Measurements from ENCODE around the gene SCGB1A1. TPM values are rescaled to one million over a fixed set of nuclear protein-coding genes. Genes with fewer than 3 reads are reported as not detected.

Gene SCGB1A1
- total RNA-seq, 1 donor from 2014 or later, result 0.72 TPM

GRCh38 chr11:62404435-62404834, 14.4 kb upstream of the SCGB1A1 start:
- Mint-ChIP-seq H3K27ac (ENCODE audit: unreplicated experiment) (no peak overlapping the region), H3K9me3 (ENCODE audit: unreplicated experiment) (no peaks in the 10 kb centered on the region), H3K4me1 (ENCODE audit: unreplicated experiment) (no peaks in the 10 kb centered on the region), H3K4me3 (ENCODE audit: unreplicated experiment) (no peak overlapping the region), H3K36me3 (ENCODE audit: low read depth, unreplicated experiment) (peaks cover 4% of the 10 kb centered on the region), H3K27me3 (ENCODE audit: unreplicated experiment) (peaks cover 3% of the 10 kb centered on the region)
- no peak for DNase-seq (ENCODE audit: low spot score)
- TF ChIP-seq, protein P1, sequence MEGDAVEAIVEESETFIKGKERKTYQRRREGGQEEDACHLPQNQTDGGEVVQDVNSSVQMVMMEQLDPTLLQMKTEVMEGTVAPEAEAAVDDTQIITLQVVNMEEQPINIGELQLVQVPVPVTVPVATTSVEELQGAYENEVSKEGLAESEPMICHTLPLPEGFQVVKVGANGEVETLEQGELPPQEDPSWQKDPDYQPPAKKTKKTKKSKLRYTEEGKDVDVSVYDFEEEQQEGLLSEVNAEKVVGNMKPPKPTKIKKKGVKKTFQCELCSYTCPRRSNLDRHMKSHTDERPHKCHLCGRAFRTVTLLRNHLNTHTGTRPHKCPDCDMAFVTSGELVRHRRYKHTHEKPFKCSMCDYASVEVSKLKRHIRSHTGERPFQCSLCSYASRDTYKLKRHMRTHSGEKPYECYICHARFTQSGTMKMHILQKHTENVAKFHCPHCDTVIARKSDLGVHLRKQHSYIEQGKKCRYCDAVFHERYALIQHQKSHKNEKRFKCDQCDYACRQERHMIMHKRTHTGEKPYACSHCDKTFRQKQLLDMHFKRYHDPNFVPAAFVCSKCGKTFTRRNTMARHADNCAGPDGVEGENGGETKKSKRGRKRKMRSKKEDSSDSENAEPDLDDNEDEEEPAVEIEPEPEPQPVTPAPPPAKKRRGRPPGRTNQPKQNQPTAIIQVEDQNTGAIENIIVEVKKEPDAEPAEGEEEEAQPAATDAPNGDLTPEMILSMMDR (IDR thresholded peaks at IDR 0.05; ENCODE audit: unreplicated experiment), result no peak

- Mint-ChIP-seq H3K27me3 (ENCODE audit: unreplicated experiment) (peaks cover 3% of the 10 kb centered on the region), H3K36me3 (ENCODE audit: low read depth, unreplicated experiment) (peaks cover 4% of the 10 kb centered on the region), H3K9me3 (ENCODE audit: unreplicated experiment) (no peaks in the 10 kb centered on the region), H3K27ac (ENCODE audit: unreplicated experiment) (no peak overlapping the region), H3K4me1 (ENCODE audit: unreplicated experiment) (no peaks in the 10 kb centered on the region), H3K4me3 (ENCODE audit: unreplicated experiment) (no peak overlapping the region)
- TF ChIP-seq, protein P1 (IDR thresholded peaks at IDR 0.05; ENCODE audit: unreplicated experiment), result no peak
- DNase-seq (ENCODE audit: low spot score), result no peak
These were observed 13.9 kb upstream of the SCGB1A1 start for GRCh38 chr11:62404901-62405300.

GRCh38 chr11:62406034-62406433, 12.8 kb upstream of the SCGB1A1 start:
- TF ChIP-seq, protein P1 (IDR thresholded peaks at IDR 0.05; ENCODE audit: unreplicated experiment), result no peak
- Mint-ChIP-seq H3K4me3 (ENCODE audit: unreplicated experiment) (no peak overlapping the region), H3K36me3 (ENCODE audit: low read depth, unreplicated experiment) (peaks cover 4% of the 10 kb centered on the region), H3K9me3 (ENCODE audit: unreplicated experiment) (no peaks in the 10 kb centered on the region), H3K27me3 (ENCODE audit: unreplicated experiment) (peaks cover 4% of the 10 kb centered on the region), H3K4me1 (ENCODE audit: unreplicated experiment) (no peaks in the 10 kb centered on the region), H3K27ac (ENCODE audit: unreplicated experiment) (no peak overlapping the region)
- no peak for DNase-seq (ENCODE audit: low spot score)

DNA sequence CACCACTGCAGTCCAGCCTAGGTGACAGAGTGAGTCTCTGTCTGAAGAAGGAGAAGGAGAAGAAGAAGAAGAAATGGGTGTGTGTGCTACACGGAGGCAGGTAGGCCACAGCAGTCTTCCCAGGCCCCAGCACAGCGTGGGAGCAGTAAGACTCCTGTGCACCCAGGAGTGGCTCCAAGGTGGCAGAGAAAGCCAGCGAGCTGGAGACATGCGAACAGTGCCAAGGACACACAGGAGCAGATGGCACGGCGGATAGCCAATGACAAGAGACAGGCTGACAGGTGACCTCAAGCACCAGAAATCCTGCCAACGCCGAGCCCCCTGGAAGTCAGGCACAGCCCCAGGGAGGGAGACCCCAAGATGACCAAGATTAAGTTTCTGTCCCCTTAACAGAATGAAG, 9.0 kb upstream of the SCGB1A1 start:
- Mint-ChIP-seq H3K27me3 (ENCODE audit: unreplicated experiment) (peaks cover 1% of the 10 kb centered on the region), H3K4me1 (ENCODE audit: unreplicated experiment) (no peaks in the 10 kb centered on the region), H3K36me3 (ENCODE audit: low read depth, unreplicated experiment) (no peaks in the 10 kb centered on the region), H3K27ac (ENCODE audit: unreplicated experiment) (no peak overlapping the region), H3K9me3 (ENCODE audit: unreplicated experiment) (no peaks in the 10 kb centered on the region), H3K4me3 (ENCODE audit: unreplicated experiment) (no peak overlapping the region)
- TF ChIP-seq, protein P1 (IDR thresholded peaks at IDR 0.05; ENCODE audit: unreplicated experiment), result no peak
- DNase-seq (ENCODE audit: low spot score), result no peak

- Mint-ChIP-seq H3K4me3 (ENCODE audit: unreplicated experiment) (no peak overlapping the region), H3K27ac (ENCODE audit: unreplicated experiment) (no peak overlapping the region), H3K36me3 (ENCODE audit: low read depth, unreplicated experiment) (no peaks in the 10 kb centered on the region), H3K9me3 (ENCODE audit: unreplicated experiment) (no peaks in the 10 kb centered on the region), H3K4me1 (ENCODE audit: unreplicated experiment) (peaks cover 2% of the 10 kb centered on the region), H3K27me3 (ENCODE audit: unreplicated experiment) (peaks cover 1% of the 10 kb centered on the region)
- TF ChIP-seq, protein P1 (IDR thresholded peaks at IDR 0.05; ENCODE audit: unreplicated experiment), result no peak
- no peak for DNase-seq (ENCODE audit: low spot score)
These were observed 7.9 kb upstream of the SCGB1A1 start for GRCh38 chr11:62410972-62411371.

Data from endothelial cell (in vitro differentiated cells).